SK-N-SH treated with all-trans-retinoic acid at 6 μM for 48 hours (cell line): ENCODE results near the gene RBMS3.

ENCODE experiments used
- ARNTL ChIP-seq: fragments of 450-650 bp; formaldehyde crosslinking; IDR thresholded peaks from 2 replicates; pipeline ENCODE4 v1.5.0; 2020; ENCODE audit warnings: low read depth, mild to moderate bottlenecking, moderate library complexity, borderline replicate concordance
- ESRRG ChIP-seq: fragments of 250-450 bp; sonication (Bioruptor Pico); IDR thresholded peaks from 2 replicates; pipeline ENCODE4 v1.6.1; 2021; ENCODE audit warnings: mild to moderate bottlenecking
- OSR1 ChIP-seq: fragments of 250-450 bp; sonication (Bioruptor Pico); IDR thresholded peaks from 2 replicates; pipeline ENCODE4 v1.8.0; 2022; ENCODE audit warnings: moderate library complexity, mild to moderate bottlenecking, inconsistent platforms
- PPARA ChIP-seq: fragments of 250-450 bp; sonication (Bioruptor Pico); IDR thresholded peaks from 2 replicates; pipeline ENCODE4 v1.5.0; 2020; ENCODE audit warnings: mild to moderate bottlenecking, borderline replicate concordance
- RARB ChIP-seq: fragments of 250-450 bp; sonication (Bioruptor Pico); IDR thresholded peaks from 2 replicates; pipeline ENCODE4 v1.8.0; 2021; ENCODE audit warnings: mild to moderate bottlenecking, moderate library complexity
- ZFP3 ChIP-seq: fragments of 250-450 bp; sonication (Bioruptor Pico); IDR thresholded peaks from 2 replicates; pipeline ENCODE4 v1.5.0; 2020; ENCODE audit warnings: mild to moderate bottlenecking, moderate library complexity
- ZNF565 ChIP-seq: fragments of 450-650 bp; formaldehyde crosslinking; conservative IDR thresholded peaks from 2 replicates; pipeline ENCODE4 v1.5.0; 2020; ENCODE audit warnings: low read depth, mild to moderate bottlenecking, moderate library complexity
- ZNF70 ChIP-seq: fragments of 450-650 bp; formaldehyde crosslinking; IDR thresholded peaks from 2 replicates; pipeline ENCODE4 v1.5.0; 2020; ENCODE audit warnings: mild to moderate bottlenecking, moderate library complexity
- TF ChIP-seq, protein P1 (sequence below): fragments of 250-450 bp; sonication (Bioruptor Pico); IDR thresholded peaks from 2 replicates; pipeline ENCODE4 v1.5.1; 2020; ENCODE audit warnings: low read depth, mild to moderate bottlenecking, moderate library complexity

DNA sequence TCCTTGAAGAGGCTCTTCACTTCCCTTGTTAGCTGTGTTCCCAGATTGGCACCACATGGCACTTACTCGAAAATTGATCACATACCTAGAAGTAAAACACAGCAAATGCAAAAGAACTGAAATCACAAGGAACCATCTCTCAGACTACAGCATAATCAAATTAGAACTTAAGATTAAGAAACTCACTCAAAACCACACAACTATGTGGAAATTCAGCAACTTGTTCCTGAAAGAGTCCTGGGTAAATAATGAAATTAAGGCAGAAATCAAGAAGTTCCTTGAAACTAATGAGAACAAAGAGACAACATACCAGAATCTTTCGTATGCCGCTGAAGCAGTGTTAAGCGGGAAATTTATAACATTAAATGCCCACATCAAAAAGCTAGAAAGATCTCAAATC lies 759.3 kb downstream of the RBMS3 start:
- TF ChIP-seq OSR1 (CRISPR knock-in tag) (no peak), ZNF565 (CRISPR knock-in tag) (no peak), PPARA (CRISPR knock-in tag) (no peak), ZFP3 (CRISPR knock-in tag) (no peak), RARB (CRISPR knock-in tag) (no peak), ESRRG (no peak), ARNTL (CRISPR knock-in tag) (no peak), ZNF70 (no peak)
- TF ChIP-seq, protein P1, sequence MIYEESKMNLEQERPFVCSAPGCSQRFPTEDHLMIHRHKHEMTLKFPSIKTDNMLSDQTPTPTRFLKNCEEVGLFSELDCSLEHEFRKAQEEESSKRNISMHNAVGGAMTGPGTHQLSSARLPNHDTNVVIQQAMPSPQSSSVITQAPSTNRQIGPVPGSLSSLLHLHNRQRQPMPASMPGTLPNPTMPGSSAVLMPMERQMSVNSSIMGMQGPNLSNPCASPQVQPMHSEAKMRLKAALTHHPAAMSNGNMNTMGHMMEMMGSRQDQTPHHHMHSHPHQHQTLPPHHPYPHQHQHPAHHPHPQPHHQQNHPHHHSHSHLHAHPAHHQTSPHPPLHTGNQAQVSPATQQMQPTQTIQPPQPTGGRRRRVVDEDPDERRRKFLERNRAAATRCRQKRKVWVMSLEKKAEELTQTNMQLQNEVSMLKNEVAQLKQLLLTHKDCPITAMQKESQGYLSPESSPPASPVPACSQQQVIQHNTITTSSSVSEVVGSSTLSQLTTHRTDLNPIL (CRISPR knock-in tag) = no peak
